ENCODE measurements around the gene EEF2KMT.
"Not testable (repeated sequence)": the region's sequence is repeated elsewhere in the genome, so short reads cannot be mapped to it uniquely, and the experiment has no call there.

DNA sequence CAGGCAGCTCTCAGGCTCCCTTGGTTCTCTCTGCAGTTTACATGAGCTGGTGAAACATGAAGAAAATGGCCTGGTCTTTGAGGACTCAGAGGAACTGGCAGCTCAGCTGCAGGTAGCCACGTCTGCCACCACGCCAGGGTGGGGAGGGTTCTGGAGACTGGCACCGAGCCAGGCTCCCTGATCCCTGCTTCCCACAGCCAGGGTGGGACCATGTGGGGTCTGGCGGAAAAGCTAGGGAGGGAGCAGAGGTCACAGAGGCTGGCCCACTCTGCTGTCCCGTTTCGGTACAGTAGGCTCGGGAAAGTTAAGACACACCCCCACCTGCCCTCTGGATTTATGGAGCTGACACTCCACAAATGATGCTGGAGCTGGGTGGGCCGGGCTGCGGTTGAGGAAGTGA is 13.9 kb downstream of the EEF2KMT start:
- TF ChIP-seq, protein P1, sequence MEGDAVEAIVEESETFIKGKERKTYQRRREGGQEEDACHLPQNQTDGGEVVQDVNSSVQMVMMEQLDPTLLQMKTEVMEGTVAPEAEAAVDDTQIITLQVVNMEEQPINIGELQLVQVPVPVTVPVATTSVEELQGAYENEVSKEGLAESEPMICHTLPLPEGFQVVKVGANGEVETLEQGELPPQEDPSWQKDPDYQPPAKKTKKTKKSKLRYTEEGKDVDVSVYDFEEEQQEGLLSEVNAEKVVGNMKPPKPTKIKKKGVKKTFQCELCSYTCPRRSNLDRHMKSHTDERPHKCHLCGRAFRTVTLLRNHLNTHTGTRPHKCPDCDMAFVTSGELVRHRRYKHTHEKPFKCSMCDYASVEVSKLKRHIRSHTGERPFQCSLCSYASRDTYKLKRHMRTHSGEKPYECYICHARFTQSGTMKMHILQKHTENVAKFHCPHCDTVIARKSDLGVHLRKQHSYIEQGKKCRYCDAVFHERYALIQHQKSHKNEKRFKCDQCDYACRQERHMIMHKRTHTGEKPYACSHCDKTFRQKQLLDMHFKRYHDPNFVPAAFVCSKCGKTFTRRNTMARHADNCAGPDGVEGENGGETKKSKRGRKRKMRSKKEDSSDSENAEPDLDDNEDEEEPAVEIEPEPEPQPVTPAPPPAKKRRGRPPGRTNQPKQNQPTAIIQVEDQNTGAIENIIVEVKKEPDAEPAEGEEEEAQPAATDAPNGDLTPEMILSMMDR (IDR thresholded peaks at IDR 0.05): not testable (repeated sequence)
- not testable (repeated sequence) for TF ChIP-seq POLR2A (IDR thresholded peaks at IDR 0.05)
